H1 (cell line): ENCODE results near the gene CCDC106. TPM values are rescaled to one million over a fixed set of nuclear protein-coding genes. Genes with fewer than 3 reads are reported as not detected.

Experiments used
- CTCF ChIA-PET: fragments of 300-600 bp; sonication (Branson Sonifier 250); formaldehyde crosslinking; loops from one replicate; lab custom pipeline; 2021; ENCODE audit not compliant: partially characterized antibody; lab: Charles Lee
- POLR2A ChIA-PET: fragments of 300-600 bp; sonication (Branson Sonifier 250); formaldehyde crosslinking; loops from one replicate; lab custom pipeline; 2021; ENCODE audit warnings: inconsistent platforms; ENCODE audit not compliant: partially characterized antibody; lab: Charles Lee
- DNase-seq, 2 experiments: peaks; one replicate each; pipeline versions ENCODE4 v3.0.0 to v3.0.0-alpha.2; 2010 to 2022; ENCODE audit warnings: low spot score in 2 of 2, low read depth in 1 of 2, mixed read lengths in 1 of 2
- FAIRE-seq: peaks from 2 replicates; lab custom pipeline; 2011; peaks lifted over from hg19 to GRCh38; lab: Jason Lieb, UNC
- H2AFZ ChIP-seq: 2 replicates; pipeline ENCODE4 v1.8.1; 2012; ENCODE audit warnings: low read length, inconsistent platforms
- H2AK5ac ChIP-seq: 2 replicates; pipeline ENCODE4 v1.6.1; 2013; ENCODE audit warnings: low read depth, low read length
- H2BK120ac ChIP-seq: replicated peaks from 2 replicates; pipeline ENCODE3; 2013; ENCODE audit warnings: low read depth, low read length, inconsistent platforms
- H2BK12ac ChIP-seq: 2 replicates; pipeline ENCODE4 v1.6.1; 2013; ENCODE audit warnings: low read depth, low read length
- H2BK15ac ChIP-seq: 2 replicates; pipeline ENCODE4 v1.6.1; 2013; ENCODE audit warnings: low read length
- H2BK20ac ChIP-seq: 2 replicates; pipeline ENCODE4 v1.6.1; 2013; ENCODE audit warnings: low read length
- H2BK5ac ChIP-seq: 2 replicates; pipeline ENCODE4 v1.6.1; 2013; ENCODE audit warnings: low read depth, low read length
- H3K14ac ChIP-seq: 2 replicates; pipeline ENCODE4 v1.6.1; 2013; ENCODE audit warnings: inconsistent platforms; ENCODE audit not compliant: insufficient read length
- H3K18ac ChIP-seq: 2 replicates; pipeline ENCODE4 v1.6.1; 2013; ENCODE audit warnings: low read length; ENCODE audit errors: extremely low read depth
- H3K23ac ChIP-seq: 2 replicates; pipeline ENCODE4 v1.6.1; 2013; ENCODE audit warnings: inconsistent platforms; ENCODE audit not compliant: insufficient read length
- H3K23me2 ChIP-seq: 2 replicates; pipeline ENCODE4 v1.6.1; 2013; ENCODE audit warnings: low read depth, low read length
- H3K27ac ChIP-seq: 2 replicates; pipeline ENCODE4 v1.6.1; 2011; ENCODE audit warnings: low read depth, low read length, inconsistent platforms
- H3K27me3 ChIP-seq, 4 experiments: replicated peaks in 1 of 4; 1 replicate in 1 of 4; 2 replicates in 3 of 4; pipeline versions ENCODE4 v1.6.1 to v1.8.1; 2011 to 2013; ENCODE audit warnings: low read length in 3 of 4, mild to moderate bottlenecking in 3 of 4, inconsistent platforms in 2 of 4, mixed read lengths in 2 of 4, moderate library complexity in 1 of 4; ENCODE audit not compliant: control insufficient read depth in 3 of 4, insufficient read depth in 3 of 4; ENCODE audit errors: extremely low read depth in 1 of 4
- H3K36me3 ChIP-seq, 4 experiments: 2 replicates each; pipeline versions ENCODE4 v1.6.1 to v1.8.1; 2011 to 2013; ENCODE audit warnings: mild to moderate bottlenecking in 4 of 4, low read length in 3 of 4, moderate library complexity in 2 of 4, control low read depth in 1 of 4, inconsistent platforms in 1 of 4; ENCODE audit not compliant: insufficient read depth in 4 of 4, control insufficient read depth in 2 of 4
- H3K4ac ChIP-seq: replicated peaks from 2 replicates; pipeline ENCODE3; 2013; ENCODE audit warnings: low read length, low read depth, mixed read lengths, inconsistent platforms; ENCODE audit not compliant: insufficient read length
- H3K4me1 ChIP-seq, 4 experiments: replicated peaks in 1 of 4; 1 replicate in 1 of 4; 2 replicates in 3 of 4; pipeline versions ENCODE4 v1.6.1 to v1.8.1; 2011 to 2013; ENCODE audit warnings: low read length in 3 of 4, inconsistent platforms in 2 of 4, mixed read lengths in 1 of 4; ENCODE audit not compliant: insufficient read depth in 4 of 4, control insufficient read depth in 3 of 4
- H3K4me2 ChIP-seq, 2 experiments: 2 replicates each; pipeline versions ENCODE4 v1.6.1 to v1.8.1; 2011 to 2013; ENCODE audit warnings: low read depth in 2 of 2, low read length in 2 of 2, control low read depth in 1 of 2, inconsistent platforms in 1 of 2, mild to moderate bottlenecking in 1 of 2; ENCODE audit not compliant: insufficient read depth in 1 of 2
- H3K4me3 ChIP-seq, 4 experiments: fragments of 200-600, 300-600 bp in 1 of 4; sonication (generic), shearing (Covaris generic), sonication (Bioruptor Twin) in 1 of 4; 2 replicates each; pipeline versions ENCODE4 v1.5.1 to v1.8.1; 2011 to 2016; ENCODE audit warnings: low read length in 4 of 4, low read depth in 3 of 4, control low read depth in 2 of 4, inconsistent platforms in 2 of 4, mild to moderate bottlenecking in 2 of 4, mixed read lengths in 1 of 4, moderate library complexity in 1 of 4; ENCODE audit not compliant: insufficient read depth in 2 of 4; ENCODE audit errors: extremely low read depth in 1 of 4
- H3K56ac ChIP-seq: replicated peaks from 2 replicates; pipeline ENCODE3; 2013; ENCODE audit warnings: low read depth, mild to moderate bottlenecking, mixed read lengths, low read length, inconsistent platforms; ENCODE audit not compliant: insufficient read length
- H3K79me1 ChIP-seq: 2 replicates; pipeline ENCODE4 v1.6.1; 2013; ENCODE audit warnings: low read depth, low read length, control low read depth
- H3K79me2 ChIP-seq, 2 experiments: 2 replicates each; pipeline versions ENCODE4 v1.6.1 to v1.8.1; 2012 to 2013; ENCODE audit warnings: low read length in 2 of 2, mild to moderate bottlenecking in 2 of 2, inconsistent platforms in 1 of 2; ENCODE audit not compliant: insufficient read depth in 2 of 2, control insufficient read depth in 1 of 2
- H3K9ac ChIP-seq, 4 experiments: replicated peaks in 1 of 4; 1 replicate in 1 of 4; 2 replicates in 3 of 4; pipeline versions ENCODE4 v1.6.1 to v1.8.1; 2011 to 2013; ENCODE audit warnings: low read depth in 3 of 4, low read length in 3 of 4, control low read depth in 2 of 4, mild to moderate bottlenecking in 2 of 4, moderate library complexity in 2 of 4, inconsistent platforms in 1 of 4; ENCODE audit errors: extremely low read depth in 1 of 4
- H3K9me3 ChIP-seq, 2 experiments: 2 replicates each; pipeline versions ENCODE4 v1.6.1 to v1.8.1; 2012 to 2013; ENCODE audit warnings: mild to moderate bottlenecking in 2 of 2, moderate library complexity in 2 of 2, control low read depth in 1 of 2, inconsistent platforms in 1 of 2, low read depth in 1 of 2, low read length in 1 of 2, mixed read lengths in 1 of 2; ENCODE audit not compliant: insufficient read depth in 2 of 2
- H4K20me1 ChIP-seq, 2 experiments: replicated peaks in 1 of 2; 2 replicates each; pipeline versions ENCODE3 to v1.8.1; 2011 to 2013; ENCODE audit warnings: inconsistent platforms in 2 of 2, low read length in 2 of 2, mild to moderate bottlenecking in 1 of 2; ENCODE audit not compliant: insufficient read depth in 2 of 2, control insufficient read depth in 1 of 2
- H4K5ac ChIP-seq: 2 replicates; pipeline ENCODE4 v1.6.1; 2013; ENCODE audit warnings: low read length, low read depth, mixed read lengths, inconsistent platforms; ENCODE audit not compliant: insufficient read length
- H4K8ac ChIP-seq: 2 replicates; pipeline ENCODE4 v1.8.0; 2013; ENCODE audit warnings: mild to moderate bottlenecking, moderate library complexity, low read length, inconsistent platforms; ENCODE audit not compliant: insufficient read depth; ENCODE audit errors: extremely low read depth
- H4K91ac ChIP-seq: replicated peaks from 2 replicates; pipeline ENCODE3; 2013; ENCODE audit warnings: low read length, mixed read lengths, inconsistent platforms; ENCODE audit not compliant: insufficient read length
- CHD2 ChIP-seq: IDR thresholded peaks from 2 replicates; pipeline ENCODE4 v1.6.1; 2012; ENCODE audit warnings: low read length, improper control_type of control experiment
- CREB1 ChIP-seq: IDR thresholded peaks from 2 replicates; pipeline ENCODE4 v1.6.1; 2012; ENCODE audit warnings: inconsistent platforms
- EZH2 ChIP-seq: fragments of 200-600 bp; sonication (generic); IDR thresholded peaks from 2 replicates; pipeline ENCODE4 v1.7.1; 2012; ENCODE audit warnings: low read depth, mild to moderate bottlenecking, moderate library complexity, low read length, inconsistent platforms; ENCODE audit not compliant: severe bottlenecking
- GTF2F1 ChIP-seq: IDR thresholded peaks from 2 replicates; pipeline ENCODE4 v1.6.1; 2012; ENCODE audit warnings: low read depth, low read length, improper control_type of control experiment, borderline replicate concordance
- JUND ChIP-seq: IDR thresholded peaks from 2 replicates; pipeline ENCODE4 v1.6.1; 2011; ENCODE audit warnings: mild to moderate bottlenecking, improper control_type of control experiment, low read length
- SRF ChIP-seq: IDR thresholded peaks from 2 replicates; pipeline ENCODE4 v1.6.1; 2011; ENCODE audit warnings: mild to moderate bottlenecking, low read depth, low read length, moderate library complexity
- SUZ12 ChIP-seq: fragments of 200-600 bp; sonication (generic); IDR thresholded peaks from 2 replicates; pipeline ENCODE4 v1.6.1; 2012; ENCODE audit warnings: mild to moderate bottlenecking, inconsistent platforms, low read length, moderate library complexity, mixed read lengths
- TAF1 ChIP-seq: IDR thresholded peaks from 2 replicates; pipeline ENCODE4 v1.6.1; 2011; ENCODE audit warnings: mild to moderate bottlenecking, low read depth, low read length
- TCF12 ChIP-seq: IDR thresholded peaks from 2 replicates; pipeline ENCODE4 v1.6.1; 2011; ENCODE audit warnings: low read depth, mild to moderate bottlenecking, low read length
- WGBS, 2 experiments: shearing (Covaris generic) in 1 of 2; methylation state at CpG; one replicate each; pipeline versions ENCODE4 v1.1.6 to v1.1.7; 2013 to 2015; ENCODE audit warnings: low lambda C conversion rate in 2 of 2, mixed read lengths in 2 of 2, inconsistent platforms in 1 of 2, low coverage in 1 of 2, missing lambda C conversion rate in 1 of 2; ENCODE audit not compliant: insufficient replicate concordance in 2 of 2, insufficient coverage in 1 of 2, insufficient read length in 1 of 2; ENCODE audit errors: extremely low coverage in 1 of 2, missing lambda C conversion rate in 1 of 2; 5-methylcytosine and 5-hydroxymethylcytosine counted together
- polyA plus RNA-seq, 7 experiments: library from polyadenylated mRNA; depleted of rRNA in 3 of 7; stranded (reverse) in 5 of 7; unstranded in 2 of 7; fragments of >200 nt in 5 of 7; fragments of 200-250 nt in 2 of 7; gene quantifications; 1 replicate in 5 of 7; 2 replicates in 1 of 7; 4 replicates in 1 of 7; pipeline versions ENCODE4 v1.2.1 to v1.2.3, GENCODE V29; 2011 to 2013; ENCODE audit warnings: missing spikeins in 2 of 7, mixed read lengths in 2 of 7
- total RNA-seq: library from RNA; stranded (reverse); fragmentation: NEBNext Ultra II Directional; extraction: Animal tissue kit (Norgen Biotek cat#: 25700); gene quantifications from 2 replicates; pipeline ENCODE4 v1.2.1, GENCODE V29; 2021
- TF ChIP-seq, protein P1 (sequence below): IDR thresholded peaks from 2 replicates; pipeline ENCODE4 v1.6.1; 2012; ENCODE audit warnings: low read length, inconsistent platforms
- TF ChIP-seq, protein P2 (sequence below): IDR thresholded peaks from 2 replicates; pipeline ENCODE4 v1.6.1; 2012; ENCODE audit warnings: inconsistent platforms

CCDC106 gene
- total and polyA plus RNA-seq, 2 of the 8 experiments (the other 6 are each of a cell fraction or from before 2014, with no cell fraction given), result 12.0 to 20.1 TPM

DNA sequence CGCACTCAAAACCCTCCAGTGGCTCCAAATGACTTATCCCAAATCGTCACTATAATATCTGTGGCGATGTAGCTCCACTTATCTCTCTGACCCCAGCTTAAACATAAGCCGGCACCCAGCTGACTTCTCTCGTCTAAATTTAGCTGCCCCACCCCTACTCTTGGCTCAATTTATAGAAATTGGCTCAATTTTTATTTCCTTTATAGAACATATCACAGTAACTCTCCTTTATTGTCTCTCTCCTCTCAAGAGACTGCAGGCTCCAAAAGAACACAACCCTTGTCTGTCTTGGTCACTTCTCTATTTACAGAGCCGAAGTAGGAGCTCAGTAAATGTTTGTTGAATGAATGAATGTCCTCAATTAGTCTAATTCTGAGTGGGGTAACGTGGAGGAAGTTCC, 24.5 kb upstream of the CCDC106 start:
- Histone ChIP-seq H3K4me2 (peak overlapping the region; percentile 29 to 50; a peak in 1 of 4 replicates), H3K36me3 (peaks cover 0 to 11% (median 1%) of the 10 kb centered on the region in 4 experiments; a peak in 4 of 8 replicates), H2BK12ac (no peak overlapping the region), H2BK20ac (no peak overlapping the region), H3K56ac (no peak overlapping the region), H3K27me3 (no peaks in the 10 kb centered on the region), H3K18ac (no peak overlapping the region), H3K9me3 (no peaks in the 10 kb centered on the region), H3K4ac (no peak overlapping the region), H3K4me1 (peaks cover 0 to 3% (median 0%) of the 10 kb centered on the region in 4 experiments; a peak in 3 of 7 replicates), H3K9ac (no peak overlapping the region), H3K27ac (no peak overlapping the region), H2BK15ac (no peak overlapping the region), H2BK120ac (no peak overlapping the region), H3K23me2 (no peaks in the 10 kb centered on the region), H3K79me2 (no peaks in the 10 kb centered on the region), H3K14ac (no peak overlapping the region), H3K4me3 (peak overlapping the region; percentile 25 to 95 (median 59); a peak in 7 of 8 replicates), H4K20me1 (peaks cover 1 to 5% of the 10 kb centered on the region in 2 experiments), H4K5ac (no peak overlapping the region), H2AFZ (no peak overlapping the region), H4K8ac (no peak overlapping the region), H2AK5ac (no peak overlapping the region), H2BK5ac (no peak overlapping the region), H3K23ac (no peak overlapping the region), H3K79me1 (no peaks in the 10 kb centered on the region), H4K91ac (no peak overlapping the region)
- CTCF ChIA-PET, result interaction anchor here (0.8 to 8.0 kb wide), 3 partner anchors 9 to 29 kb away, joined by 3 to 38 read pairs (median 9); partner anchors contain the start of gene ZNF865
- POLR2A ChIA-PET, result interaction anchor here (1.0 to 6.8 kb wide), 7 partner anchors 10 to 171 kb away, joined by 3 to 32 read pairs (median 6); partner anchors contain the start of genes CCDC106, ZNF581 and ZNF865
- FAIRE-seq, result no peak
- WGBS, 2 experiments, result 91% methylated on average over 7 of the region's 7 CpGs; no CpG with 5 or more reads in 1 of the 2 experiments
- DNase-seq, result no peak
- TF ChIP-seq CREB1, result no peak
- no peak for TF ChIP-seq TCF12
- no peak for TF ChIP-seq JUND
- no peak for TF ChIP-seq EZH2
- TF ChIP-seq TAF1, result no peak
- TF ChIP-seq CHD2, result no peak
- TF ChIP-seq, protein P1, sequence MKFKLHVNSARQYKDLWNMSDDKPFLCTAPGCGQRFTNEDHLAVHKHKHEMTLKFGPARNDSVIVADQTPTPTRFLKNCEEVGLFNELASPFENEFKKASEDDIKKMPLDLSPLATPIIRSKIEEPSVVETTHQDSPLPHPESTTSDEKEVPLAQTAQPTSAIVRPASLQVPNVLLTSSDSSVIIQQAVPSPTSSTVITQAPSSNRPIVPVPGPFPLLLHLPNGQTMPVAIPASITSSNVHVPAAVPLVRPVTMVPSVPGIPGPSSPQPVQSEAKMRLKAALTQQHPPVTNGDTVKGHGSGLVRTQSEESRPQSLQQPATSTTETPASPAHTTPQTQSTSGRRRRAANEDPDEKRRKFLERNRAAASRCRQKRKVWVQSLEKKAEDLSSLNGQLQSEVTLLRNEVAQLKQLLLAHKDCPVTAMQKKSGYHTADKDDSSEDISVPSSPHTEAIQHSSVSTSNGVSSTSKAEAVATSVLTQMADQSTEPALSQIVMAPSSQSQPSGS, result no peak
- TF ChIP-seq, protein P2, sequence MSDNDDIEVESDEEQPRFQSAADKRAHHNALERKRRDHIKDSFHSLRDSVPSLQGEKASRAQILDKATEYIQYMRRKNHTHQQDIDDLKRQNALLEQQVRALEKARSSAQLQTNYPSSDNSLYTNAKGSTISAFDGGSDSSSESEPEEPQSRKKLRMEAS, result no peak
- TF ChIP-seq SUZ12, result no peak
- TF ChIP-seq GTF2F1, result no peak
- no peak for TF ChIP-seq SRF
